Measurements from ENCODE around the gene RPS6KA3.

- no peak for TF ChIP-seq CTCF (IDR thresholded peaks at IDR 0.05)
- TF ChIP-seq POLR2A (IDR thresholded peaks at IDR 0.05) = no peak
Observed at GRCh38 chrX:20224814-20225487, 41.8 kb downstream of the RPS6KA3 start.

Data from right lobe of liver (tissue), 4 donors.